Measurements from ENCODE around the gene PAGE4. TPM values are rescaled to one million over a fixed set of nuclear protein-coding genes. Genes with fewer than 3 reads are reported as not detected.

Gene PAGE4
- total and polyA plus RNA-seq, 9 of the 15 experiments (the other 6 are each of a cell fraction or from before 2014, with no cell fraction given): 0.99 to 8.0 (median 3.9) TPM

GRCh38 chrX:49878834-49879655 is 49.9 kb downstream of the PAGE4 start, which contains the start of gene USP27X (continued):
- 0 out of 2 replicates have a peak, but pooled peaks have one; percentile 20 for TF ChIP-seq SP1 (CRISPR knock-in tag; IDR thresholded peaks at IDR 0.05)
- no peak for TF ChIP-seq ZNF134 (CRISPR knock-in tag; conservative IDR thresholded peaks at IDR 0.05)
- TF ChIP-seq TAF9B (IDR thresholded peaks at IDR 0.05; ENCODE audit: partially characterized antibody): no peak
- 0 out of 4 replicates have a peak, but pooled peaks of 1 of the 2 experiments have one; percentile 13 for TF ChIP-seq TEAD1 (CRISPR knock-in tag; IDR thresholded peaks at IDR 0.05)
- TF ChIP-seq GABPB1 (CRISPR knock-in tag; IDR thresholded peaks at IDR 0.05): peak; percentile 52; the same call in 1 of the 2 replicates
- TF ChIP-seq MXI1 (IDR thresholded peaks at IDR 0.05; ENCODE audit: low read depth, low read length): 0 out of 2 replicates have a peak, but pooled peaks have one; percentile 24
- TF ChIP-seq NRF1 (conservative IDR thresholded peaks at IDR 0.05 in 1 of 2, IDR thresholded peaks at IDR 0.05 in 1 of 2): peak; percentile 58 to 70; a peak in 3 of 4 replicates
- no peak for TF ChIP-seq NR2C2 (CRISPR knock-in tag; IDR thresholded peaks at IDR 0.05)
- TF ChIP-seq NR2C2 (tag; IDR thresholded peaks at IDR 0.05): 0 out of 2 replicates have a peak, but pooled peaks have one; percentile 15
- peak; percentile 78 for TF ChIP-seq HNRNPLL (IDR thresholded peaks at IDR 0.05; ENCODE audit: low read depth, low read length, poor library complexity, severe bottlenecking)
- 0 out of 2 replicates have a peak, but pooled peaks have one; percentile 18 for TF ChIP-seq NCOR1 (IDR thresholded peaks at IDR 0.05)
- no peak for TF ChIP-seq ZNF384 (IDR thresholded peaks at IDR 0.05; ENCODE audit: low read depth, low read length)
- peak; percentile 73 for TF ChIP-seq POLR2G (IDR thresholded peaks at IDR 0.05; ENCODE audit: low read depth, low read length)
- peak in 1 of 2 experiments; percentile 70 for TF ChIP-seq E2F6 (IDR thresholded peaks at IDR 0.05; ENCODE audit: borderline replicate concordance in 1 of 2, extremely low read depth in 1 of 2, insufficient read depth in 1 of 2, insufficient read length in 1 of 2, low read depth in 1 of 2, low read length in 1 of 2, poor library complexity in 1 of 2, severe bottlenecking in 1 of 2)
- no peak for TF ChIP-seq NONO (IDR thresholded peaks at IDR 0.05; ENCODE audit: low read depth in 2 of 2, low read length in 1 of 2)
- peak; percentile 81; the same call in 1 of the 2 replicates for TF ChIP-seq ZSCAN29 (IDR thresholded peaks at IDR 0.05)
- TF ChIP-seq TOE1 (IDR thresholded peaks at IDR 0.05; ENCODE audit: borderline replicate concordance): peak; percentile 34; the same call in 1 of the 2 replicates
- no peak for TF ChIP-seq TOE1 (CRISPR knock-in tag; IDR thresholded peaks at IDR 0.05; ENCODE audit: borderline replicate concordance, low read depth)
- TF ChIP-seq LARP7 (IDR thresholded peaks at IDR 0.05): no peak
- peak; percentile 45 for TF ChIP-seq RBBP5 (IDR thresholded peaks at IDR 0.05; ENCODE audit: borderline replicate concordance, insufficient read depth, low read length, poor library complexity, severe bottlenecking)
- 0 out of 2 replicates have a peak, but pooled peaks have one; percentile 47 for TF ChIP-seq ETS1 (conservative IDR thresholded peaks at IDR 0.05; ENCODE audit: control insufficient read depth, low read depth, low read length)
- peak; percentile 66 for TF ChIP-seq CXXC5 (CRISPR knock-in tag; IDR thresholded peaks at IDR 0.05)
- TF ChIP-seq SMC3 (conservative IDR thresholded peaks at IDR 0.05; ENCODE audit: insufficient read depth, low read depth, low read length): 0 out of 2 replicates have a peak, but pooled peaks have one; percentile 8
- TF ChIP-seq NFE2 (IDR thresholded peaks at IDR 0.05; ENCODE audit: low read depth): peak; percentile 29; the same call in 1 of the 2 replicates
- TF ChIP-seq KLF6 (CRISPR knock-in tag; IDR thresholded peaks at IDR 0.05; ENCODE audit: borderline replicate concordance): peak; percentile 25; the same call in 1 of the 2 replicates
- no peak for TF ChIP-seq FOS (IDR thresholded peaks at IDR 0.05; ENCODE audit: extremely low read depth, insufficient read length)
